Measurements from ENCODE around the gene NAA25.
"Not testable (repeated sequence)": the region's sequence is repeated elsewhere in the genome, so short reads cannot be mapped to it uniquely, and the experiment has no call there.

- not testable (repeated sequence) for TF ChIP-seq CTCF (IDR thresholded peaks at IDR 0.05; ENCODE audit: borderline replicate concordance, extremely low read depth, low read length, poor library complexity, severe bottlenecking); EZH2 (IDR thresholded peaks at IDR 0.05; ENCODE audit: borderline replicate concordance, low read depth, low read length, severe bottlenecking)
Measured at GRCh38 chr12:112009596-112009995, 99.0 kb downstream of the NAA25 start.

All from DND-41 (cell line).